Kidney tubule cell (primary cell): Measurements from ENCODE around the gene FAM193A.
"Not testable (repeated sequence)": the region's sequence is repeated elsewhere in the genome, so short reads cannot be mapped to it uniquely, and the experiment has no call there.

Source experiments
- DNase-seq: peaks from one replicate; pipeline ENCODE4 v3.0.0-alpha.2; 2018; ENCODE audit warnings: low spot score

FAM193A gene

DNA sequence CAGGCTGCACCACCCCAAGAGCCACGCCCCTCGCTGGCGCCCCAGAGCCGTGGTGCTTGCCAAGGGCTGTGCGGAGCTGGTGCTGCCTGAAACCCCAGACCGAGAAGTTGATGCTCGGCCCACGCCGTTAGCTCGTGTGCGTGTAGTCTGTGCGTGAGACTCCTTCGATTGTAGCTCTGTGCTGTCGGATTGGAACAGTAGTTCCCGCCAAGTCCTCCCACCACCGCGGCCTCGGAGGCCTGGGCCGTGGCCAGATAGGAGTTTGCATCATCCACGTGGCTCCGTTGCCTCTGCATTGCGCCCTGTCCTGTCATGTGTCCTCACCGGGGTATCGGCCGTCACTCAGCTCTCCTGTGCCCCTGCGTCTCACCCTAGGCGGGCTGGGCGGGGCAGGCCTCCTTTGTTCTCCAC is 195.5 kb downstream of the FAM193A start:
- DNase-seq: no peak

DNA sequence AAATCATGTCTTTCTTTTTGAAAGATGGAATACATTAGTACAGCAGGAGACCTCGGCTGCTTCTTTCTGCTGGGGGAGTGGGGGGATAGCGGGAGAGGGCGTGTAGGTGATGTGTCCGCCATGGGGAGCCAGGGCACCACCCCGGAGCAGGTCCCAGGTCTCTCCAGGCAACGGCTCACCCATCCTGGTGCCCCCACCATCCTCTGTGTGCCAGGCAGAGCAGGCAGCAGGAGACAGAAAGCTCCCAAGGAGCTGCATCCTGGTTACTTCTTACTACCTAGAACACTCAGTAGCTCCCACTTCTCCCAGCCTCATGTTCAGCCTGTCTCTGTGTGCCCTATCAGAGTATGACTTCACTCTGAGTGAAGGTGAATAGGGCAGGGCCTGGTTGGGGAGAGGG is 196.1 kb downstream of the FAM193A start:
- no peak for DNase-seq

DNA sequence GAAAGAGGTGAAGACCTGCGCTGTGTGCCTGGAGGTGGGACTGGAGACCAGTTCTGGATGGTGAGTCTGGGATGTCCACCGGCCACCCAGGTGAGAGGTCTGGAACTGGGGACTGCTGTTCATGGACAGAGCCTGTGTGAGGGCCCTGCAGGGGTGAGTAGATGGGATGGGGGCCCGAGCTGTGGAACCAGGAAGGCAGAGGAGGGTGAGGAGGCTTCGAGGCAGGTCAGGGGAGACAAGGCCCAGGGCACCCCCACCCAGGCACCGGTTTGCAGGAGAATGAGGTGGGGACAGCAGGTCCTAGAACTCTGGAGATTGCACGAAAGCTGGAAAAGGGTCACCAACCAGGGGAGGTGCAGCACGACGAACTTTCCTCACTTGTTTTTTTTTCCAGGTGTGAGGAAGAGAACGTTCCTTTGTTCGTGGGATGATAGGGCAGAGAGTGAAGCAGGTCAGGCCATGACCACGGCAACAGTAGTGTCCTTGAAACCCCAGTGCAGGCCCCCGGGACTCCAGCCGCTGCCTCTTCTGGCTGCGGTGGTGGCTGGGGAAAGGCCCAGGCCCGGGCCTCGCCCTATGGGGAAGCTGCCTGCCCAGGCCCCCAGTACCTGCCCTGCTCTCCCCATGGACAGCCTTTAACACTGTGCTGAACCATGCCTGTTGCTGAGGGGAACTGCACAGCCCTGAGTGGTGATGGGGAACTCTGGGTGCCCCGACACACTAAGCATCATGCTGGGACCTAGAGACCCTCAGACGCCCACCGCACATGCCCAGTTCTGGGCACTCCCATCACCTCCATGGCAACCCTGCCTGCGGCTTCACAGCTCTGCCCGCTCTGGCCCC is 196.8 kb downstream of the FAM193A start:
- DNase-seq: no peak

DNA sequence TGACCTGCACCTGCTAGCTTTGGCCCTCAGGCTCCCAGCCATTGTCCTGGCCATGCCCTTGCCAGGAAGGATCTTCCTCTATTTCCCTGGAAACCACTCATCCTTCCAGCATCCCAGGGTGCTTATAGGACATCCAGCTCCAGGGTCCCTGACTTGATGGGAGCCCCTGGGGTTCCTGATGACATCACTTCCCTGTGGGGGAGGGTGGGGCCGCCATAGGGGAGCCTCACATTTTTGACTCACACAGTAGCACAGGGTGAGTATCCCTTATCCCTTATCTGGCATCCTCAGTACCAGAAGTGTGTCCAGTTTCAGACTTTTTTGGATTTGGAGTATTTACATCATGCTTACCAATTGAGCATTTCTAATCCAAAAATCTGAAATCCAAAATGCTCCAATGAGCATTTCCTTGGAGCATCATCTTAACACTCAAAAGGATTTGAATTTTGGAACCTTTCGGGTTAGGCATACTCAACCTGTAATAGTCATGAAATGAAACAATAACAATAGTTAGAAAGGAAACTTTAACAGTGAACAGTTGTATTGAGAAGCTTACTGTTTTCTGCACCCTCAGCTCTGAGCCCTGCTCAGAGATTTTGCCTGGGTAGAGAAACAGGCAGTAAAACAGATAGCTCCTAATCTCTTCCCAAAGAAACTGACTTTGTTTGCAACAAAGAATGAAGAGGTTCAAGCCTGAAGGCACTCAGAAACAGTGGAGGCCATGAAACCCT is 197.6 kb downstream of the FAM193A start:
- no peak for DNase-seq

DNA sequence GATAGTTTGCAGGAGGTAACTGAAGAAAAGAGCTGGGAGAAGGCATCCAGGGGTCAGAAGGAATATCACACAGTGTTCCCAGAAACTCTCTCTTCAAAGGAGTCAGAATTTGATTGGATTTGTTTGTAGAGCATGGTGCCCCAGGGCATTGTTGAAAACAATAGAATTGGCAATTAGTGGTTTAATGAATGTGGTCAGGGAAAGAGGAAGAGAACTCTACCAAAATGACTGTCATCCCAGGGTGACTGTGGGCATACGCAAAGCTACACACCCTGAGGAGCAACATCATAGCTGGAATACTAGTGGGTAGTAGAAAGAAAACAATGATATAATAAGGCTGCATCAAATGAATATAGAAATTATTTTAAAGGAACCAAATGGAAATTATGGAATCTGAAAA is 198.2 kb downstream of the FAM193A start:
- DNase-seq: no peak

DNA sequence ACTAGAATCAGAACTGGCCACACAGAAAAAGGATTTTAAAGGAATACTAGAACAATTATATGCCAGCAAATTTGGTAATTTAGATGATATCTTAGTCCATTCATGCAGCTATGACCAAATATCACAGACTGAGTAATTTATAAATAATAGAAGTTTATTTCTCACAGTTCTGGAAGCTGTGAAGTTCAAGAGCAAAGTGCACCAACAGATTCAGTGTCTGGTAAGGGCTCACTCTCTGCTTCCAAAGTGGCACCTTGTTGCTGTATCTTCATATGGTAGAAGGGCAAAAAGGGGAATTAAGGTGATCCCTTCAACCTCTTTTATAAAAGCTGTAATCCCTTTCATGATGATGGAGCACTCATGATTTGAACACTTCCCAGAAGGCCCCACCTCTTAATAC is 199.4 kb downstream of the FAM193A start:
- no peak for DNase-seq

DNA sequence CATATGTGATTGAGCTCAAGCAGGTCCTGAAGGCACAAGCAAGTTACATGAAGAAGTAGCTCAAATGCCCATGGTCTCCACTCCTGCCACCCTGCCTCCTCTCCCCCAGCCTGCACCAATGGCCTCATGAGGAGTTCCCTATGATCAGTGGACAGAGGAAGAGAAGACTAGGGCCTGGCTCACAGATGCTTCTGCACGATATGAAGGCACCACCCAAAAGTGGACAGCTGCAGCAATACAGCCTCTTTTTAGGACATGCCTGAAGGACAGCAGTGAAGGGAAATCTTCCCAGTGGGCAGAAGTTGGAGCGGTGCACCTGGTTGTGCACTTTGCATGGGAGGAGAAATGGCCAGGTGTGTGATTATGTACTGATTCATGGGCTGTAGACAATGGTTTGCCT is 201.8 kb downstream of the FAM193A start:
- not testable (repeated sequence) for DNase-seq

DNA sequence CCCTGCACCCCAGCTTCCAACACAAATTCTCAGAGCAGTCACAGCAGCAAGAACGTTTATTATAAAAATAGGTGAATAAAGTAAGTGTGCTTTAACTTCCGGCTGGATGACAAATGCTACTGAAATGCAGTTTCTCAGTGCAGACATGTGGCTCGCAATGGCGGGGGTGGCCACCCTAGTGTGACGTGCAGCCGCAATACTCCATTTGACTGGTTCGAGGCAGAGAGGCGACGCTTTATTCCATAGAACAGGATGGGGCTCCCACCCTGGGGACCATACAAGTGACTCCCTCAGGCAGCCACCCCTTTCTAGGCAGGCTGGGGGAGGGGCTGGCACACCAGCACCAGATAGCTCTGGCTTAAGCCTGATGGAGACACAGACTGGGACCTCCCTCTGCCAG is 205.2 kb downstream of the FAM193A start:
- peak; percentile 20 for DNase-seq

DNA sequence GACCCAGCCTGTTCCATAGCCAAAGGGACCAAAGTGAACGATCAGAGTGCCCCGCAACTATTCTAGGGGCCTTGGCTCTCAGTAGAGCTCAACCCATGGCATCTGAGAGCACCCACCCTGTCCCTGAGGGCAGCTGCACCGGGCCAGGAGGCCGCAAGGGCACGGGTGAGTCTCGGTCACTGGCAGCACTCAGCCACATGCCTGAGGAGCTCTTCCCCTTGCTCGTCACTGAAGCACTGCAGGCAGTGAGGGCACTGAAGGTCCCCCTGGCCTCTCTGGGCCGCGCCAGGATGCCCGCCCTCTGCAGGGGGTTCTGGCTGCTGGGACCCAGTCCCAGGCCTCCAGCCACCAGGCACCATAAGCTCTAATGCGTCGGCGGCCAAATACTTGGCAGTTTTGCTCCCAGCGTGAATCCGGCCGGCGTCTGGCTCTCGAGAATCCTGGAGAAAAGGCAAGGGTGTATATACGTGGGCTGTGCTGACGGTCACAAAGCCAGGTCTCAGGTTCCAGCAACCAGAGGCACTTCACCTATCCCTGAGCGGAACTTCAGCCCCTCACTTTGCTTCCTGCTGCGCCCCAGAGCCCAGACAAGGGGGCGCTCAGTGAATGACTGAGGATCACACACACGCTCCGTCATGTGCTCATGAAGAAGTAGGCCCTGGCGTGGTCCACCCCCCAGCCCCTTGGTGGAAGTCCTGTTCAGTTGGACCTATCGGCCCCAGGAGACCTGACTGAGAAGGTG is 205.8 kb downstream of the FAM193A start:
- no peak for DNase-seq

DNA sequence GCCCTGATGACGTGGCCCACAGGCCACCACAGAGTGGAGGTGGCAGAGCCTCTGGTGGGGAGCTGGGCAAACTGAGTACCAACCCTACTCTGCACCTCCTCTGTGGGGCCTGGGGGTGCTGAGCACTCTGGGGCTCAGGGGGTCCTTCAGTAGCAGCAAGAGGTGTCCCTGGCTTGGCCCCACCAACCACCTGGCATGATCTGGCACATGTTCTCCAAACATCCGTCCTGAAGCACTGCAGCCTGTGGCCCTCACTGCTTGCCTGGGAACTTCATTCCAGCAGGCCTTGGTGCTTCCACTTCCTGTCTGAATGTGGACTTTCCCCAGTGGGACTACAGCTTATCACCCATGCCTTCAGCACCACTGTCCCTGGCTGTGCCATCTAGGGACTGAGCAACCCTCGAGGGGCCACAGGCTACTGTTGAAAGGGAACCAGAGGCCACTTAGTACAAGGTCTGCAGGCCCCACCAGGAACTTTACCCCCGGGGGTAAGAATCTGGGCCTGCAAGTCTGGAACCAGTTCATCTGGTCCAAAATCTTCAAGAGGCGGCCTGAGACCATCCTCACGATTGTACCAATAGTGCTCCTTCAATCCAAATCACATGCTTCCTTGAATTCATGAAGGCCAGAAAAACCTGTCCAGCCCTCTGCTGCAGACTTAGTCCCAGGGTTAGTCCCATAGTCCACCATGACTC is 206.5 kb downstream of the FAM193A start:
- no peak for DNase-seq

DNA sequence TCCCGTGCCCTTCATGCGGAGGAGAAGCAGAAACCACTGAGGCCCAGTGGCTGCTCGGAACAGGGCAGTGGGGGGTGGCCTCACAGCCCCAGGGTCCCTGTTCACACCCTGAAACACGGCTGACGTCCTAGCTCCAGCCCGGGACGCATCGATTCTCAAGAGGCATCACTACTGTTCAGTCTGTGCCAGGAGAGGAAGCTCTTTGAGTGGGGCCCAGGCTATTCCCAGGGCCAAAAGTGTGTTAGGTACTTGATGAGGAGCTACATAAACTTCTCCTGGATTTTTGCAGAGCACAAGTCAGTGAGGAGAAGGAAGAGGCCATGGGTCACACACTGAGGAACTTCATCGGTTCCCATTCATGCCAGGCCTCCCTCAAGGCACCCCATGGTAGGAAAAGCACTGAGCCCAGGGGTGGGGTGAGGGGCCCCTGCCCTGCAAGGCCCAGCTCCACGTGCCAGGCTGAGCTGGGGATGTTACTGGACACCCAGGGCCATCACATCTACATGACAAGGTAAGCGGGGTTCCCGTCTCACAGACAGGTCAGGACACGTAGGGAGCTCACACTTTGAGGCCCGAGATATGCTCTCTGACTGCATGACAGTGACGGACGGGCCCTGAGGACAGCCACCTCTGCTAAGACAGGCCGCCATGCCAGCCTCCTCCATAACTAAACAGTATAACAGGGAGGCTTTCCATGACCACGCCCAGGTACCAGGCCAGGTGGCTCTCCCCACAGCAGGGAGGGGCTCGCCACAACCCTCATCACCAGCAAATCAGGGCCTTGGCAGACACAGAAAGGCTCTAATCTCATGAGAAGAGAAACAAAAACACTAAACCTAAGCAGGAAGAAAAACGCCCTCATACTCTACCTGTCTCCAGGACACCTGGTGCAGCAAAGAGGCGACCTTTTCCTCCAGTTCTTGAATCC is 207.3 kb downstream of the FAM193A start:
- no peak for DNase-seq

DNA sequence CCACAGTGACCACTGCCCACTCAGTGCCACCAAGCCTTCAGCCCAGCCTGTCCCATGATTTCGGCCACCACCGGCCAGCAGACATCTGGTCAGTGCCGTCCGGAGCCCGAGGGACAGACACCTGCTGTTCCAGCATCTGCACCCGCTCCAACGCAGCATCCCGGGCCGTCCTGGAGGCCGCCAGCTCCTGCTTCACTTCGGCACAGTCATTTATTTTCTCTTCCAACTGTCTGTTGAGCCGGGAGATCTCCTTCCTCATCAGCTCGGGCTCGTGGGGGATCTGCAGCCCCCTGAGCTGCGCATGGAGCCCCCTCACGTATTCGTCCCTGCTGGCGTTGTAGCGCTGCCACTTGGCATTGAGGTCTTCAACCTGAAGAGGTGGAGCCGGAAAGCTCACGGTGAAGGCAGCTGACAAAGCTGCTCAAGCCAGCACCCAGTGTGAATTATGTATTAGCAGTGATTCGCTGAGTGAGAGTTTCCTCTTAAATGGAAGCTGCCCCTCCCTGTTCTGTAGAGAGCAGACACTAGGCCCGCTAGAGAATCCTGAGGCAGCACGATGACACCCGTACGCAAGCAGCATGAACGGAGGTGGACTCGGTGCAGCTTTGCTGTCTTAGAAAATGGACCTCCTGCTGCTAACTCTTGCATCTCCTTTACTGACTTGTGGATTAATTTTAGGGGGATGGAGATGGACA is 208.3 kb downstream of the FAM193A start:
- no peak for DNase-seq

DNA sequence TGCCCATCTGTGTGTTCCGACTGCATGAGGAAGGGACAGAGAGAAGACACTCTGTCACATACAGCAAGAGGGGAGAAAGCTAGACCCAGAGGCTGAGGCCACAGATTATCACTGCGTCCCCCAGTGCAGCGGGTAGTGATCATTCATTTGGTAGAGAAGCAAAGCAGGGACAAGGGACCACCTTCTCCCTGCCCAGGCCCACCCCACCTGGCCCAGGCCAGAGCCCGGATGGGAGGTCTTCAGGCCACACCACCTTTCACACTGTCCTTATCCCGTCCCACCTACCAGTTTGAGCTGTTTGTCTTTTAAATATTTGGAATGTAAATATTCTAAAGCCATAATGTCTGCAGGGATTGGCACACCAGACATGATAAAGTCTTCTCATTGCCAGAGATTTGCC is 209.1 kb downstream of the FAM193A start:
- DNase-seq: no peak

DNA sequence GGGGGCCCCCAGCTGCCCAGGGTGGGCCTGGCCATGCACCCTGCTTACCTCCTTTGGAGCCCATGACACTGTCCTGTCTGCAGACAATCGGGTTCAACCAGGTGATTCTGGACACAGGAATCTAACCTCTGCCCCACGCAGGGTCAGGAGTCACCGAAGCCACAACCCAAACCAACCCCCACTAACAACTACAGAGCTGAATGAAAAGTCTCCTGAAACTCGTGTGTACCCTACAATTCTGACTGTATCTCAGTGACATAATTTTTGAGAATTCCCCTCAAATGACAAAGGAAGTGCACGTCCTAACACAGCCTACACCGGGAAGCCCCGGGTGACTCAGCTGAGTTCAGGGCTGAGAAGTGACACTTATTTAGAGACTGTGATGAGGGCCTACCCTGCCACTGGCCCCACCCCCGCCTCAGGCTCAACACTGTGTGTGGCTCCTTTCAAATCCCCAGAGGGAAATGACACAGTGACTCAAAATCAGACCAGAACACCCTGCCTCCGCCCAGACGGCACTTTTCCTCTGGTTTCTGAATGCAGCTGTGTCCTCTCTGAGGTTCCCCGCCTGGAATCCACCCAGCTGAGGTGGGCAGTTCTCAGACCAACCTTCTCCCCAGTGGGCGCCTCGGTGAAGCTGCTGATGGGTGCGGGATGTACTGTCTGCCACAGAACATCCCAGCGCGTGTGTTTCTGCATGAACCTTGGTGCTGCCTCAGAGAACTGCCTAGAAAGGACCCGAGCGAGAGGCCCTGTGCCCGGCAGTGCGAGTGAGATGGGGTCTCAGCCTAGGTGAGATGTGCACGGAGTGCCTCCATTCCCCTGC is 209.7 kb downstream of the FAM193A start:
- peak; percentile 93 for DNase-seq

DNA sequence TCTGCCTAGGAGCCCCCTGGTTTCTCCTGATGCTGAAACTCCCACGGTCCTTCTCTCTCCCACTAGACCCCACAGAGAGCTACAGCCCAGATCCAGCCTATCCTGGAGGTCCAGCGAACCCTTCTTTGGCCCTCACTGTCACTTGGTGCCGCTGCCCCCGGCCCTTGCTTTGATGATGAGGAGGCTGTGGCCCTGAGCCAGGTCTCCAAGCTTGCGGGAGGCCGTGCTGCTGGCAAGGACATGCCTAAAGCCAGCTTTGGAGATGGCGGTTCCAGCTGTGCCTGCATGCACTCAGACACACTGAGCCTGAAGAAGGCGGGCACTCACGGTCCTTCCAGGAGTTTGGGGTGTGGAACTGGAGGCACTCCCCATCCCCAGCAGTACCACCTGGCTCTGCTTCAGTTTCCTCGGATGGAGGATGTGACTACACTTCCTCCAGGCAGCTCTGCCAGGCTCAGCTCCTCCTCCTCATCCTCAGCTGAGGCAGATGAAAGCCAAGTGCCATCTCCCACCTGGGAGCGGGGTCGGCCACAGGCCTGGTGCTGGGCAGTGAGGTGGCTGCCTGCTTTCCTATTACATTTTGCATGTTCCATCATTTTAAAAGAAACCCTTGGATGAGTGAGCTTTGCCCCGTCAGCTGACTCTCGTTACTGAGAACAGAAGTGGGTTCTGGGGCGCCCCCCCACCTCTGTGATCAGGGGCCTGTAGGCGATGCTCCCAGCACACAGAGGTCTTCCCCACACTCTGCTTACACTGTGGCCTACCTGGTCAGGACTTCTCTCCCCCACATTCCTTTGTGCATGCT is 210.6 kb downstream of the FAM193A start:
- no peak for DNase-seq

DNA sequence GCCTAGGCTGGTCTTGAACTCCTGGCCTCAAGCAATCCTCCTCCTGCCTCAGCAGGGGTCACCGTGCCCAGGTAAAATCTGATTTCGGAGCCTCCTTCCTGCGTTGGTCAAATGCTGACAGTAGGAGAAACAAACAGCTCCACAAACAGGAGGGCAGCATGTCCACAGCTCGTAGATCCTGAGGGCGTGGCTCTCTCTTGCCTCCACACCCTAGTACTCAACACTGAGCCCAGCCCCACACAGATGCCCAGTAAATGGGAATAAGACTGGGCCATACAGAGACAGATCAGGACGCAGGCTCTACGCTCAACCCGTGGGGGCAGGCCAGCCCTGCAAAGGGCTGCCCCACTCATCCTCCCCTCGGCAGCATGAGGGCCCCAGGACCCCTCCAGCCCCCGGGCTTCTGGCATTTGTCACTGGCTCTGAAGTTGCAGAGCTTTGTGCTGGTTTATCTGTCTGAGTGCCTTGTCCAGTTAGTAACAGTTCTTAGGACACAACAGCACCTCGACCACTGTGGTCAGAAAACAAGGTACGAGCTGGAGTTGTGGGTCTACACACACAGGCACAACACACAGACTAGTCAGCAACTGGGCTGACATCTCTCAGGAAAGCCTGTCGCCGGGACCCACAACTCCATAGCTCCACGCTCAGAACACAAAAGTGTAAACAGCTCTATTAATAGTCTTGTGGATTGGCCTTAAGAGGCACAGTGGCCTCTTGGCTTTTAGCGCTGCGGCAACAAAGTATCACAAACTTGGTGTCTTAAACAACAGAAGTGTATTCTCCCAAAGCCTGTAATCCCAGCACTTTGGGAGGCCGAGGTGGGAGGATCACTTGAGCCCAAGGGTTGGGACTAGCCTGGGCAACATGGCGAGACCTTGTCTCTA is 214.5 kb downstream of the FAM193A start:
- no peak for DNase-seq

DNA sequence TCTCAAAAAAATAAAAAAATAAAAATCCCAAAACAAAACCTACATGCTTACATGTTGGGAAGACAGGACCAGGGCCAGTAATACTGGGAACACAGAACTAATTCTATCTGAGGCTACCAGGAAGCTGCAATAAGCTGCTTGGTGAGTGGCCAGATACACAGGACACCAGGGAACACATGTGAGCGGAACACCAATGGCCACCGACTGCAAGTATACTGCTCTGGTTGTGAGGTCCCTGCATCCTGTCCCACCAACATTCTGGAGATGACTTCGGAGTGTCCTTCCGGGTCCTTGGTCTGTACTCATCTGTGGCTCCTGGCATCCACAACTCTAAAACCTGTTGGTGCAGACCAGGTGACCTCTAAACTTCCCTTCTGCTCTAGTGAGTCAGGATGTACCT is 217.0 kb downstream of the FAM193A start:
- DNase-seq: no peak
